ENCODE measurements around the gene GPC6.

- TF ChIP-seq POLR2A (IDR thresholded peaks at IDR 0.05; ENCODE audit: low read depth, low read length) (no peak), TAF1 (IDR thresholded peaks at IDR 0.05; ENCODE audit: borderline replicate concordance, low read depth, low read length) (no peak)
Observed at GRCh38 chr13:93356469-93356868, 129.9 kb downstream of the GPC6 start.
